OCI-LY7 (cell line): Measurements from ENCODE around the gene CYFIP1.

Source experiments
- CTCF ChIP-seq: fragments of 200-600 bp; sonication (generic); conservative IDR thresholded peaks from 2 replicates; pipeline ENCODE4 v1.5.1; 2014; ENCODE audit warnings: mild to moderate bottlenecking, antibody characterized with exemption, low read length, moderate library complexity, mixed read lengths
- EZH2phosphoT487 ChIP-seq: fragments of 200-600 bp; sonication (generic); IDR thresholded peaks from 2 replicates; pipeline ENCODE4 v1.6.1; 2018; ENCODE audit warnings: low read depth, borderline replicate concordance, mild to moderate bottlenecking, mixed run types, antibody characterized with exemption, low read length, moderate library complexity, mixed read lengths

- TF ChIP-seq CTCF = no peak
- TF ChIP-seq EZH2phosphoT487 = no peak
Observed at GRCh38 chr15:22933641-22934061, 46.5 kb downstream of the CYFIP1 start.
